HG03378 (cell line): ENCODE data around the gene PPFIBP1.

ENCODE experiments used
- ATAC-seq: cut with Tn5 transposase; IDR thresholded peaks from one replicate; pipeline ENCODE4 v1.9.1; 2021; ENCODE audit warnings: mild to moderate bottlenecking, moderate library complexity; ENCODE audit not compliant: unreplicated experiment

The PPFIBP1 gene

DNA sequence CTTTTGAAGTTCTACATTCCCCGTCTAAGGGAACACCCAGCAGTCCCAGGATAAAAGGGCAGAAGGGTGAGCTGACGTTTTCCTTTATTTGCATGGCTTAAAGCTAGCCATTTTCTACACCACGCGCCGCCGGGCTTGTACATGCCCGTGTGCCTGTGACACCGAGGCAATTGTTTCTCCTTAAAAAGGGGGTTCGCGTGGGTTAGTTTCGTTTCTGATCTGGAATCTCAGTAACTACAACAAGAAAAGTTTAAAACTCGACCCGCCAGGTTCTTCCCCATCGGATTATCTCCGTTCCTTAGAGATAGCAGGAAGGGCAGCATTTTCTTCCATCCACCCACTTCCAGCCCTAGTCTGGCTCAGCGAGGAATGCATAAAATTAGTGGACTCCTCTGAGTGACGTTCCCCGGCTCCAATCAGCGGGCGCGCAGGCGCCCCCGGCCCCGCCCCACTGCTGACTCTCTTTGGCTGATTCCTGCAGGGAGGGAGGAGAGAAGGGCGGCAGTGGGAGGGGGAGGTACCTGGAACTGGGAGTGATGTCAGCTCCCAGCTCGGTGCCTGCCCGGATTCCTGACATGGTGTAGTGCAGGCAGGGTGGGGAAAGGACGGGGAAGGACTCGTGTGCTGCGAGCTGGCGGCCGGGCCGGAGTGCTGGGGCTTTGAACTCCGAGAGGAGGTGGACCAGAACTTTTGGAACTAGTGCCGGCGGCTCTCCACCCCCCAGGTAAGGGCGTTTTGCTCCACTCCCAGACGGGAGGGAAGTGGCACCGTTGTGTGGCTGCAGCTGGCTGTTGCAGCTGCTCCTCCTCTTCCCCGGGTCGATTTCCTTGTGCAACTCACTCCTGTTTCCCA lies at the start of gene PPFIBP1:
Gene PPFIBP1, plus strand, starts transcription at position 565 of the 852 bp plus-strand sequence. CDS start 109,191 bp downstream, outside the sequence.
- ATAC-seq, result peak; percentile 88

- ATAC-seq, result no peak
These were observed 49.7 kb upstream of the PPFIBP1 start for GRCh38 chr12:27474344-27474743.

DNA sequence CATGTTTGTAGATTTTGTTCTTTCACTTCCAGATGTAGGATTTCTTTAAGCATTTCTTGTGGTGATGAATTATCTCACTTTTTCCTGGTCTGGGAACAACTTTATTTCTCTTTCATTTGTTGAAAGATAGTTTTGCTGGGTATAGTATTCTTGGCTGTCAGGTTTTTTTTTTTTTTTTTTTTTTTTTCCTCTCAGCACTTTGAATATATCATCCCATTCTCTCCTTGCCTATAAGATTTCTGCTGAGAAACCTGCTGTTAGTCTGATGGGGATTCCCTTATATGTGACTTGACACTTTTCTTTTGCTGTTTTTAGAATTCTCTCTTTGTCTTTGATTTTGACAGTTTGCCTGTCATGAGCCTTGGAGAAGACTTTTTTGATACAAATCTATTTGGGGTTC lies 47.0 kb upstream of the PPFIBP1 start:
- ATAC-seq, result no peak

DNA sequence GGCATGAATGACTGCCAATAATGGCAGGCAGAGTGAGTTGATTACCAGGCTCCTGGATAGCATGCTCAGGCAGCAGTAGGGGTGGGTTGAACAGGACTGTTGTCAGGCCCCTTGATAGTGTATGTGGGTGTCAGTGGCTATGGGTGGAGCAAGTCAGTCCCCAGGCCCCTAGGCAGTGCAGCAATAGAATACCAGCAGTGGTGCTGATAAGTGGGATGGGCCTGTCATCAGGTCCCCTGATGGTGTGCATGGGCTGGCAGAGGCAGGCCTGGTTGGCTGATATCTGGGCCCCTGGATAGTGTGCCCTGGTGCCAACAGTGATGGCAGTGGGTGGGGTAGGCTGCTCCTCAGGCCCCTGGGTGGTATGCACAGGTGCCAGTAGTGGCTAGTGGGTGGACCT lies 45.1 kb upstream of the PPFIBP1 start:
- ATAC-seq, result no peak

GRCh38 chr12:27480016-27480415 lies 44.0 kb upstream of the PPFIBP1 start:
- ATAC-seq, result no peak

DNA sequence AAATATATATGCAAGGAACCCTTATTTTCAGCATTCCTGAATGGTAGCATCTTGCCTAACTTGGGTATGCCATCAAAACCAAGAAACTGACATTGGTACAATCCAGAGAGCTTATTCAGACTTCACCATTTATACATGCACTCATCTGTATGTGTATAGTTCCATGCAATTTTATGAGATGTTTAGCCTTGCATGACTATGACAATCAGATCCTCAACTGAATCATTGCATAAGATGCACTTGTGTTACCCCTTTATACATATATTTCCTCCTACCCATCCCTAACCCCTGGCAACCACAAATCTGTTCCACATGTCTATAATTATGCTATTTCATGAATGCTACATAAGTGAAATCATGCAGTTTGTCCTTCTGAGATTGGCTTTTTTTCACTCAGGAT lies 37.0 kb upstream of the PPFIBP1 start:
- no peak for ATAC-seq

DNA sequence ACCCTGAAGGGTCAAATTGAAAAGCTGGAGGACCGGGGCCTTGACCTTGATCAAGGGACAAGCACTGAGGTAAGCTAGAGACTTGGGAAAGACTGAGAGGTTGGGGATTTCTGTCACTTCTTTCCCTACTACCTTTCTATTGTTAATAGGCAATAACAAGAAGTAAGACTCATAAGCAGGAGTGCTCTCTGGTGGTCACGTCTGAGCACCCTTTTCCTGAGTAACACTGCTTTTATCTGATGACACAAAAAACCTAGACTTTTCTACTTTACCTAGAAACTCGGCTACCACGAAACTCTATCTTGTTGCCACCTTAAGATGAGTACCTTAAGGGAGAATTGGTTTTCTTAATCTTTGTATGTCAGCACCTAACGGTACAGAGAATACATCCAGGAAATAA lies 35.5 kb upstream of the PPFIBP1 start:
- no peak for ATAC-seq

DNA sequence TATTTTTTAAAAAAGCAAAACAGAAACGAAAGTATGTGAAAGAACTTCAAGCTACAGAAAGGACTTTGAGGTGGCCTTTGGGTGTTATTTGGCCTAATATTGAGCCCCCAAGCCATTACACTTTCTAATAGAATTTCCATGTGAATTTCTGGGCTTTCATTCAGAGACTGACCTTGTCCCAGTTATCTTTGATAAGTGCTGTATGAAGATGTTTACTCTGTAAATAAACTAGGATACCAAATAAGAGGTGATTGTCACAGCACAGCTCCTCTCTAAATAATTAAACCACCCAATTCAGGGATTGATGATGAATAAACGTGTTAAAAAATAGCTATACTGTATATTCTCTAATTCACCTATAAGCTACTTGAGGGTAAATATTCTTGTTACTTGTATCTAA lies 32.8 kb upstream of the PPFIBP1 start:
- no peak for ATAC-seq

DNA sequence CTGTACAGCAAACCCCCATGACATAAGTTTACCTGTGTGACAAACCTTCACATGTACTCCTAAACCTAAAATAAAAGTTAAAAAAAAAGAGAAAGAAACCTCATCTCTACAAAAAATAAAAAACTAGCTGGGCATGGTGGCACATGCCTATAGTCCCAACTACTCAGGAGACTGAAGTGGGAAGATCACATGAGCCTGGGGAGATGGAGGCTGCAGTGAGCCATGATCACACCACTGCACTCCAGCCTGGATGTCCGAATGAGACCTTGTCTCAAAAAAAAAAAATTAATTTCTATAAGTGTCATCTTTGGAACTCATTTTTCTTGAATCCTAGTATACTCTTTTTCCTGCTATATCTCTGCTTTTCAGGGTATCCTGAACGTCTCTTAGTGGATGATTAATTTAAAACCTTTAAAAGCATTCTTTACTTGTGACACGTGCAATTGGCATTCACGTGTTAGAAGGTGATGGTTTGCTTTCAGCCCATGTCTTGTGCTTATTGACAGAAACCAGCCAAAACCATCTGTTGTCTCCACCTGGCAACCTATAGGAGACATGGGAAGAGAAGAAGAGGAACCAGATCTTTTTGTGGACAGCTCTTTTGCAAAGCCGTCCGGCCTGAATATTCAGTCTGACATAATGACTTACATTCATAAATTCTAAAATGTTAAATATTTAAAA lies 30.6 kb upstream of the PPFIBP1 start:
- no peak for ATAC-seq

GRCh38 chr12:27497446-27497845 lies 26.6 kb upstream of the PPFIBP1 start:
- ATAC-seq, result no peak

GRCh38 chr12:27498149-27498548 lies 25.9 kb upstream of the PPFIBP1 start:
- ATAC-seq, result no peak

- no peak for ATAC-seq
These were observed 25.2 kb upstream of the PPFIBP1 start for GRCh38 chr12:27498761-27499160.

- ATAC-seq, result no peak
These were observed 24.6 kb upstream of the PPFIBP1 start for GRCh38 chr12:27499377-27499776.

DNA sequence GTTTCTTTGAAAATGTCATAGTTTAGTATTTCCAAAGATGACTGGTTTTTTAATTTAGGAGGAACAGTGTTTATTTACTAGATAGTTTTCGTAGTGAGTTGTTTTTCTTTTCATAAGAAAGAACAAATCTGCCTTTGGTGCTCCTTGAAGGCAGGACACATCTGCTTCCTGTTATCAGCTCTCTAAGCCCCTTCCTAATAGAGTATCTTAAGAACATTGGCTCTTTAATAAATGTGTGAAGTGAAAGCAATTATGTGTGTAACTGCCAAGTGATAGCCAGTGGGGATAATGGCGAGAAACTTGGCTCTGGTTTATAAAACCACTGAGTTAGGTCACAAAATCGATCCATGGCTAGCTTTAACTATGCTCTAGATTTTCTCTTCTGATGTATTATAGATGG lies 23.5 kb upstream of the PPFIBP1 start:
- ATAC-seq, result no peak

- no peak for ATAC-seq
These were observed 22.0 kb upstream of the PPFIBP1 start for GRCh38 chr12:27502021-27502435.

- ATAC-seq, result no peak
These were observed 19.5 kb upstream of the PPFIBP1 start for GRCh38 chr12:27504507-27504906.

GRCh38 chr12:27505109-27505508 lies 18.9 kb upstream of the PPFIBP1 start:
- ATAC-seq, result no peak

- no peak for ATAC-seq
These were observed 18.2 kb upstream of the PPFIBP1 start for GRCh38 chr12:27505761-27506160.

- ATAC-seq, result no peak
These were observed 17.3 kb upstream of the PPFIBP1 start for GRCh38 chr12:27506645-27507189.

DNA sequence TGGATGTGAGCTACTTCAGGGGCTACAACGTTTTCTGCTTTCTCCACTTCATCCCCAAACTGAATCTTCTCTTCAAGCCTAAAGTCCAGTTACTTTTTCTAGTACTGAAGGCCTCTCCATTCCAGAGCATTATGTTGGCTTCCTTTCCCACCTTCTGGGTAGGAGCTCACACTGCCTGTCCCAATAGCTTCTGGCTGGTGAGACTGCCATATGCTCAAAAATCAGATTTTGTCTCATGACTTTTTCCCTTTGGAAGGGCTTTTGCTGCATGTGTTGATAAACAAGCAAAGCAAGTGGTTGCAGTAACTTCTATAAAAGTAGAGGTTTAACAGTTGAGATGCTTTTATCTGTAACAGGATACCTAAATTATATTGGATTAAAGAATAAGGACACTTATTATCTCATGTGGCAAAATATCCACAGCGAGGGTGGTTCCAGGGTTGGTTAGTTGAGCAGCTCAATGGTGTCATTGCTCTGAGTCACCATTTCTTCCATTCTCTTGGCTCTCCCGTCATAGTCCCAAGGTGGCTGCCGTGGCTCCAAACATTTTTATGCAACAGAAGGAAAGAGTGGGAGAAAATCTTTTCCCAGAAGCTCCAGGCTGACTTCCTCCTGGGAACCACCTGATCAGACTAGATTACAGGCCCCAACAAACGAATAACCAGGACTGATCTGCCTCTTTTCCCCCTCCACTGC lies 15.1 kb upstream of the PPFIBP1 start:
- ATAC-seq, result no peak

- ATAC-seq, result no peak
These were observed 12.8 kb upstream of the PPFIBP1 start for GRCh38 chr12:27511031-27511722.
